Bronchial epithelial cell (primary cell): ENCODE measurements around the gene UVRAG. TPM values are rescaled to one million over a fixed set of nuclear protein-coding genes. Genes with fewer than 3 reads are reported as not detected.
A peak's percentile ranks its signal among the peaks of the same experiment; 100 is the strongest.
"Not testable (repeated sequence)": the region's sequence is repeated elsewhere in the genome, so short reads cannot be mapped to it uniquely, and the experiment has no call there.

ENCODE experiments used
- DNase-seq: peaks from one replicate; pipeline ENCODE4 v3.0.0-alpha.2; 2010; ENCODE audit warnings: low read depth
- FAIRE-seq: peaks from 2 replicates; lab custom pipeline; 2011; peaks lifted over from hg19 to GRCh38; lab: Jason Lieb, UNC
- H3K27me3 ChIP-seq: 2 replicates; pipeline ENCODE4 v1.5.1; 2011; ENCODE audit warnings: low read length; ENCODE audit not compliant: control insufficient read depth, insufficient read depth
- H3K36me3 ChIP-seq: 2 replicates; pipeline ENCODE4 v1.5.1; 2011; ENCODE audit warnings: low read length; ENCODE audit not compliant: control insufficient read depth, insufficient read depth
- H3K4me3 ChIP-seq: 2 replicates; pipeline ENCODE4 v1.5.1; 2011; ENCODE audit warnings: mild to moderate bottlenecking, low read depth, low read length, control low read depth
- CTCF ChIP-seq: IDR thresholded peaks from 2 replicates; pipeline ENCODE4 v1.5.1; 2011; ENCODE audit warnings: mild to moderate bottlenecking, moderate library complexity, low read length, control low read depth, inconsistent platforms; ENCODE audit not compliant: insufficient read depth, severe bottlenecking
- total RNA-seq: library from RNA; depleted of rRNA; stranded (reverse); fragments of >200 nt; gene quantifications from 2 replicates; pipeline ENCODE4 v1.2.1, GENCODE V29; 2014

Gene UVRAG
- total RNA-seq, 1 donor from 2014 or later, result 11.1 TPM

- Histone ChIP-seq H3K4me3 (no peak overlapping the region), H3K36me3 (no peaks in the 10 kb centered on the region), H3K27me3 (no peaks in the 10 kb centered on the region)
- no peak for FAIRE-seq
- TF ChIP-seq CTCF, result no peak
- DNase-seq, result no peak
Observed at GRCh38 chr11:75959540-75959939, 144.5 kb downstream of the UVRAG start.

- FAIRE-seq (no peak), DNase-seq (no peak)
- no peak for TF ChIP-seq CTCF
- Histone ChIP-seq H3K36me3 (no peaks in the 10 kb centered on the region), H3K27me3 (no peaks in the 10 kb centered on the region), H3K4me3 (no peak overlapping the region)
Observed at GRCh38 chr11:75964071-75964470, 149.1 kb downstream of the UVRAG start.

GRCh38 chr11:75966537-75967287, 151.7 kb downstream of the UVRAG start:
- H3K27me3 ChIP-seq, result no peaks in the 10 kb centered on the region
- no peaks in the 10 kb centered on the region for H3K36me3 ChIP-seq
- no peak for FAIRE-seq
- peak; percentile 70 for DNase-seq
- TF ChIP-seq CTCF, result no peak
- no peak overlapping the region for H3K4me3 ChIP-seq

- Histone ChIP-seq H3K36me3 (no peaks in the 10 kb centered on the region), H3K27me3 (no peaks in the 10 kb centered on the region), H3K4me3 (no peak overlapping the region)
- TF ChIP-seq CTCF, result no peak
- DNase-seq (no peak), FAIRE-seq (no peak)
Observed at GRCh38 chr11:75968021-75968625, 153.1 kb downstream of the UVRAG start.

GRCh38 chr11:75969626-75970308, 154.8 kb downstream of the UVRAG start:
- H3K4me3 ChIP-seq, result no peak overlapping the region
- no peaks in the 10 kb centered on the region for H3K36me3 ChIP-seq
- no peak for TF ChIP-seq CTCF
- no peak for DNase-seq
- no peaks in the 10 kb centered on the region for H3K27me3 ChIP-seq
- FAIRE-seq, result no peak

- H3K4me3 ChIP-seq, FAIRE-seq, H3K36me3 ChIP-seq, H3K27me3 ChIP-seq, DNase-seq: not testable (repeated sequence)
Observed at GRCh38 chr11:75973710-75974109, 158.7 kb downstream of the UVRAG start.

GRCh38 chr11:75979075-75979474, 164.1 kb downstream of the UVRAG start:
- H3K27me3 ChIP-seq, H3K36me3 ChIP-seq, FAIRE-seq, H3K4me3 ChIP-seq, DNase-seq: not testable (repeated sequence)

GRCh38 chr11:75979479-75980027, 164.5 kb downstream of the UVRAG start:
- H3K27me3 ChIP-seq, DNase-seq, H3K36me3 ChIP-seq, FAIRE-seq, H3K4me3 ChIP-seq: not testable (repeated sequence)
